Cardiac septum (tissue), 1 donor: ENCODE data around the gene CCDC88B. TPM values are rescaled to one million over a fixed set of nuclear protein-coding genes. Genes with fewer than 3 reads are reported as not detected.

Source experiments
- DNase-seq: peaks from one replicate; pipeline ENCODE4 v3.0.0-alpha.2; 2020; ENCODE audit warnings: low spot score
- intact Hi-C: fragments of 100-400 bp; cut with DNase I; formaldehyde crosslinking; loops from one replicate; pipeline ENCODE4 v1.14.0; 2022
- long read RNA-seq: library from polyadenylated mRNA; unstranded; transcript quantifications from one replicate; pipeline ENCODE4 v2.0.0, GENCODE V29; 2021
- total RNA-seq: library from RNA; stranded (reverse); fragmentation: NEBNext Ultra II Directional; extraction: Animal tissue kit (Norgen Biotek cat#: 25700); gene quantifications from one replicate; pipeline ENCODE4 v1.2.1, GENCODE V29; 2021
- donor health status: DM: no; HTN: no; CAD: no.

Gene CCDC88B
- 6.3 TPM for total RNA-seq
- long read RNA-seq, partial matches to known transcripts, result 3 of 5 reads
- long read RNA-seq, other reads (novel, unspliced or antisense), result 2 of 5 reads

DNA sequence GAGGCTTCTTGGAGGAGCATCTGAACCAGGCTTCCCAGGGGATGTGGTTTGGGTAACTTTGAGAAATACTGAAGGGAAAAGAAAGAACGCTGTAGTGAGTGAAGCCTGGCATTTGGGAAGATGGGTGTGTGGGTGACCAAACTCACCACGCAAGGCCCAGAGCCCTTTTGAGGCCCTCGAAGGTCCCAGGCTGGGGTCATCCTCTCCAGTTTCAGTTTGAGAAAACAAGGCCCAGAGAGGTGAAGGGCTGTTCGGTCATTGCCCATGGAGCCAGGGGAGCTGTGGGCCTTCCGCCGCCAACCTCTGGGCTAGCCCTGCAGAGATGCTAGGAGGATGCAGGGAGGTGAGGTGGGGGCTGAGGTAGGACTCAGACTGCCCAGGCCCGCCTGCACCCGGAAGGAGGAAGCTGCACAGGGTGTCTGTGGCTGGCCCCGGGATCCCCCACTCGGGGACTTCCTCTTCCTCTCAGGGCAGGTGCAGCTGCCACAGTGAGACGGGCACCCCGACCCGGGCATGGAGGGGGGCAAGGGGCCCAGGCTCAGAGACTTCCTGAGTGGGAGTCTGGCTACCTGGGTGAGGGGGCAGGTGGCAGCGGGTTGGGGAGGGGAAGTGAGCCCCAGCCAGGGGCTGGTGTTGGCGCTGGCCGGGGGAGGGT lies at the start of gene CCDC88B:
TSS of gene CCDC88B (plus strand) at position 451 of the 655 bp plus-strand sequence. CDS start at position 514, 63 bp downstream.
- DNase-seq, result peak; percentile 95
- intact Hi-C loops, result no loop called here

GRCh38 chr11:64290352-64291261 lies 49.4 kb upstream of the CCDC88B start:
- DNase-seq, result no peak
- intact Hi-C loops, result no loop called here

- intact Hi-C loops, result no loop called here
- no peak for DNase-seq
Measured at GRCh38 chr11:64291262-64291751, 48.7 kb upstream of the CCDC88B start, which contains the start of gene KCNK4. Gene KCNK4, plus strand, starts transcription at chr11:64291302. Its CDS starts 1,717 bp downstream, at chr11:64293019.

DNA sequence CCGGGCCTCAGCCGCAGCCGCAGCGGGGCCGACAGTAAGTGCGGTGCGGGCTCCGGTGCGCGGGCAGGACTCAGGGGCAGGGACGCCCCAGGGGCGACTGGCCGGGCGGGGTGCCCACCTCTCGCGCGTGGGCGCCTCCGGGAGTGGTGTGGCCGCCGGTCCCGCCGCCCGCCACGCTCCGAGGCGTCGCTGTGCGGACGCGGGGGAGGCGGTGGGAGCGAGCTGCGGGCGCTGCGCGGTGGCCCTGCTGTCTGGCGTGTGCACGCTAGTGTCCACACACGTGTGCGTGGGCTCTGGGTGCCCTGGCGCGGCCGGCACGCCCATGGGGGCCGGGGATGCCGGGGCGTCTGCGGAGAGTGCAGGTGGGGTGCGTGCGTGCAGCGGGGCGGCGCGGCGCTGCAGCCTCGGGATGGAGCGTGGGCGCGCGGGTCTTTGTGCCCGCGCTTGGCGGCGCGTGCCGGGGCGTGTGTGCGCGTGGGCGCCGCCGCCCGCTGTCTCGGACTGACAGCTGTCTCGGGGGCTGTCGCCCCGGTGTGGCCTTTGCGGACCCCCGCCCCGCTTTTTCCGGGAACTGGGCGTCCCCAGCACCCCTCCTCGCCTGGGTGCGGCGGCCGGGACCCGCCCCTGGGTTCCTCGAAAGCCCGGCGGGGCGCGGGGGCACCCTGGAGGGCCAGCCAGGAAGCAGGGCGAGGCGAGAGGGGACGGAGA lies 48.1 kb upstream of the CCDC88B start:
- DNase-seq, result no peak
- intact Hi-C loops, result no loop called here

GRCh38 chr11:64292460-64293254 lies 47.3 kb upstream of the CCDC88B start:
- DNase-seq, result no peak
- intact Hi-C loops, result no loop called here

DNA sequence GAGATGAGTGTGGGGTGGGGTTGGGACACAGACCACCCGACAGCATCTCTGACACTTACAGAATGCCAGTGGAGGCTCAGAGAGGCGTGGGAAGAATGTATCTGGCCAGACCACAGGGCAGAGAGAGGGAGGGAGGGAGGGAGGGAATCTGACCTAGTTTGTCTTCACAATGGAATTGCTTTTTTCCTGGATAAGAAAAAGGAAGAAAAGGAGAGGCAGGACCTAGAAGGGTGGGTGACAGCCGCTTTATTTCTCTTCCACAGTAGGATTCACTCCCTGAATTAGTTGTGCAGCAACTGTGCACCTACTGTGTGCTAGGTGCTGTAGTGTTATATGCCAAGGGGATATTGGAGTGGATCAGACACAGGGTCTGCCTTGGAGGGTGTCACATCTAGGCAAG lies 45.2 kb upstream of the CCDC88B start:
- intact Hi-C loops, result no loop called here
- no peak for DNase-seq

GRCh38 chr11:64295760-64296159 lies 44.2 kb upstream of the CCDC88B start:
- DNase-seq, result no peak
- intact Hi-C loops, result no loop called here

GRCh38 chr11:64296236-64296635 lies 43.8 kb upstream of the CCDC88B start:
- no peak for DNase-seq
- intact Hi-C loops, result no loop called here

GRCh38 chr11:64296830-64297698 lies 42.9 kb upstream of the CCDC88B start:
- no peak for DNase-seq
- intact Hi-C loops, result no loop called here

- intact Hi-C loops, result no loop called here
- DNase-seq, result no peak
Measured at GRCh38 chr11:64297699-64298358, 42.2 kb upstream of the CCDC88B start.

- intact Hi-C loops, result no loop called here
- DNase-seq, result no peak
Measured at GRCh38 chr11:64298966-64299846, 40.8 kb upstream of the CCDC88B start.

DNA sequence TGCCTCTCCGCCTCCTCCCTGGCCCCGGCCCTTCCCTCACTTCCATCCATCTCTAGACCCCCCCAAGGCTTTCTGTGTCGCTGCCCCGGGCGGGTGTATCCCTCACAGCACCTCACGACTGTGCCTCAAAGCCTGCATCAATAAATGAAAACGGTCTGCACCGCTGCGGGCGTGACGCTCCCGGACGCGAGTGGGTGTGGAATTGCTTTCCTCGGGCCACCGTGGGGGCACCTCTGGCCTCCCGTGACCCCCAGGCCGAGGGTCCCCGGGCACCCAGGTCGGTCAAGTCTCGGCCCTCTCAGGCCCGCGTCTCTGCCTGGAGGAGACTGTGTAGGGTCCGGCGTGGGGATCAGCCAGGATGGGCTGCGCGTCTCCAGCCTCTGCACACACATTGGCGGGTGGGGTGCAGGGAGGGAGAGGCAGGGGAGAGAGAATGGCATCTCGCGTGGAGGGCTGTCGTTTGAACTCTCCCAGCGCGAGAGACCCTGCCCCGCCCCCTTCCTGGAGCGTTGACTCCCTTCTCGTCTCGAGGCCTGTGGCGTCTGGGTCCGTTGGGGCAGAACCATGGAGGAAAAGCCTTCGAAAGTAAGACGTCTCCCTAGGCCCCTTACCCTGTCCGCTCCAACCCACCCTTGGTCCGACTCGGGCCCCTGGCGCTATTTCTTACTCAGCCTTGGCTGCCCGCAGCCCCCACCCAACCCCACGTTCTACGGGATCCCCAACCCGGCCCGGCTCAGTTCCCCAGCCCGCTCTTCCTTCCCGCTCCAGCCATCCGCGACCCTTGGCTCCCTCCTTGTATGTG lies 40.0 kb upstream of the CCDC88B start, which contains the start of gene CATSPERZ:
TSS of gene CATSPERZ (plus strand) at position 512 of the 802 bp plus-strand sequence. CDS start at position 565, 53 bp downstream.
- DNase-seq, result no peak
- intact Hi-C loops, result loop anchor here (2.0 to 5.0 kb wide), 3 partner anchors 33 to 95 kb away; partner anchors contain the start of gene PLCB3

DNA sequence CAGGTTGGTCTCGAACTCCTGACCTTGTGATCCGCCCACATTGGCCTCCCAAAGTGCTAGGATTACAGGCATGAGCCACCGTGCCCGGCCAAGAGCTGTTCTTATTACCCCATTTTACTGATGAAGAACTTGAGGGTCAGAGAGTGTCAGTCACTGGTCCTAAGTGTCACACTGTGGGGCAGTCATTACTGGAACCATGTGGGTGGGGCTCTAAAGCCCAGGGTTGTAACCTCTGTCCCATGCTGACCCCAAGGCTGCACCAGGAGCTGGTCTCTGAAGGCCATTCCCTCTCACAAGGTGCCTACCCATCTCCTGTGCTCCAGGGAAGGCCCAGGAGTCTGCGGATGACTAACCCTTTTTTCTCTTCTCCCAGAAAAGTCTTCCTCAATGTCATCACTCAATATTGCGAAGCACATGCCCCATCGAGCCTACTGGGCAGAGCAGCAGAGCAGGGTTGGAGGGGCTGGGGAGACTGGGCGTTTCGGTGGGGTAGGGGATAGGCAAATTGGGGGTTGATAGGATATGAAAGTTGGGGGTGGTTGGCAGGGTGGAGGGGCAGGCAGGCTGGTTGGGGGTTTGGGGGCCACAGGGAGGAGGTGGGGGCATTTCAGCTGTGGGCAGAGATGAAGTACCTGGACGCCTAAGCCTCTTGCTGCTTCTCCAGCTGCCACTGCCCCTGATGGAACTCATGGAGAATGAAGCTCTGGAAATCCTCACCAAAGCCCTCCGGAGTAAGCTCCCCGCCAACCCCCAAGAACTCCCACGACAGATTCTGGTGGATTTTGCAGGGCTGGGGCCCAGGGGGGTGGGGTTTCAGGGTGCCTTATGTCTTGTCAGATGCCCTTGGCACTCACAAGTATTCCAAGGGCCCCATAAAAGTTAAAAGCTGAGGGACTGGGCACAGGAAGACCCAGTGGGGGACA lies 36.6 kb upstream of the CCDC88B start:
- DNase-seq, result no peak
- intact Hi-C loops, result loop anchor here (2.0 to 5.0 kb wide), 3 partner anchors 19 to 51 kb away; partner anchors contain the start of genes BAD, GPR137 and PLCB3

DNA sequence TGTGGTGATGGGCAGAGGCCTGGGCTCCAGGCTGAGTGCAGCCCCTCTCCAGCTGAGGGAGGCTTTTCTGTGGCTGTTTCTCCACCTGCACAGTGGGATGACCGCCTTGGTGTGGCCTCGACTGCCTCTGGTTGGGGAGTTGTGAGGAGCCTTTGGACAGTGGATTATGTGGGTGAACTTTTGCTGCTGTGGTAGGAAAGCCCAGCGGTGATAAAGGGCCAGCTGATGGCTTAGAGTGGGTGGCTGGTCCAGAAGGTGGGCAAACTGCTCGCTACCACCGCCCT lies 36.0 kb upstream of the CCDC88B start:
- intact Hi-C loops, result loop anchor here (2.0 to 5.0 kb wide), 3 partner anchors 19 to 52 kb away; partner anchors contain the start of genes BAD, GPR137 and PLCB3
- no peak for DNase-seq
